ENCODE data around the gene CHRM1.

CHRM1 gene

DNA sequence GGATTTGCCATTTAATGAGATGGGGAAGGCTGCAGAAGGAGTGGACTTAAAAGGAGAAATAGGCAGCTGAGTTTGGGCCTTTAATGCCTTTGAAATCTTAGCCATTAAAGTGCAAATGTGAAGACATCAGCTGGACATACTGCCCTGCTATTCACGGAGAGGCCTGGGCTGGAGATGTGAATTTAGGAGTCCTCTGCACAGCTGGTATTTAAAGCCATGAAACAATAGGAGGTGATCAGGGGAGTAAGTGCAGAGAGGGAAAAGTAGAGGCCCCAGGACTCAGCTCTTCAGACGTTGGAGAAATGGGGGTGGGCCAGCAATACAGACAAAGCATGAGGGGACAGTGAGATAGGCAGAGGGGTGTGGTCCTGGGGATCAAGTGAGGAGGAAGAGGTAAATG, 23.9 kb downstream of the CHRM1 start:
- no peak for DNase-seq

DNA sequence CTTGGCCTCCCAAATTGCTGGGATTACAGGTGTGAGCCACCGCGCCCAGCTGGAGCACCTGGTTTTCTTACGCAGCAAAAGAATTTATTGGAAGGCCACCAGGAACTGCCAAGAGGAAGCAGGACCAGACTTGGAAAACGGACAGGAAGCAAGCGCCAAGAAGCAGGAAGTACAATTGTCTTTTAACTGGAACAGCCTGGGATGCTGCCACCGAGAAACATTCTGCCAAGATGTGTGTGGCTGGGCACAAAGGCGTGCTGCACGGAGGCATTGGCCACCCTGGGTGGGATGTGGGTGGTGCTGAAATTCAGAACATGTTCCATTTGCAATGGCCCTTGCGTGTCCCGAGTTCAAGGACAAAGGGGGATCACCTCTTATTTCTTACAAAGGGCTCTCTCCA, 25.1 kb downstream of the CHRM1 start:
- no peak for DNase-seq

DNA sequence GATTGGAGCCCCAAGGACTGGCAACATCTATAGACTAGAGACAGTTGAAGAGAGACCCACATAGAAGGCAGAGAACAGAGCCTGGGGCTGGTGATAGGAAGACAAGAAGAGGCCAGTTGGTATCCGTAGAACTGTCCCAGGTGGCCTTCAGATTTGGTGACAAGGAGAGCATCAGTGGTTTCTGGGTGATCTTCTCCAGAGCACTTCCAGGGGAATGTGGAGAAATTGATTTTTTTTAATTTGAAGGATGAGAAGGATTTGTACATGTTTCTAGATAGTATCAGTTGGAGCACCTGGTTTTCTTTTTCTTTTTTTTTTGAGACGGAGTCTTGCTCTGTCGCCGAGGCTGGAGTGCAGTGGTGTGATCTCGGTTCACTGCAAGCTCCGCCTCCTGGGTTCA, 25.7 kb downstream of the CHRM1 start:
- DNase-seq, result no peak

- DNase-seq, result peak; percentile 49
Observed at GRCh38 chr11:62892077-62892922, 28.9 kb downstream of the CHRM1 start.

GRCh38 chr11:62889484-62890437, 31.4 kb downstream of the CHRM1 start:
- peak; percentile 45 for DNase-seq

GRCh38 chr11:62889126-62889483, 32.1 kb downstream of the CHRM1 start:
- DNase-seq, result no peak

- DNase-seq, result no peak
Observed at GRCh38 chr11:62888406-62888805, 32.8 kb downstream of the CHRM1 start.

- DNase-seq, result no peak
Observed at GRCh38 chr11:62885137-62885750, 35.9 kb downstream of the CHRM1 start.

DNA sequence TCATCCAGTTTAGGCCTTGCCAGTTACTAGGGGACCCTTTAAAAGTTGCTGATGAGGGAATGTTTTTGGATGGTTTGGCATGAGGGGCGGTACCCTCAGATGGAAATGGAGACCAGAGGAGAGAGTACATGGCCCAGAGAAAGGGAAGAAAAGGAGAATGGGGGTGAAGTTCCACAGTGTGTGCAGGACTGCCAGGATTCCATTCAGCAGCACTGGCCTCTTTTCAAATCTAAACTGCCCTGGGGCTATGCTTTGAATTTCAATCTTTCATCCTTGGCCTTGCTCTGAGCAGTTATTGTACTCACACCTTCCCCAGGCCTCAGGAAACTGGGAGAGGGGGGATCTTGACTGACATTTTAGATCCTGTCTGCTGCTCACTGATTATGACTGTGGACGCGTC, 37.5 kb downstream of the CHRM1 start:
- DNase-seq, result no peak

- no peak for DNase-seq
Observed at GRCh38 chr11:62882788-62883501, 38.2 kb downstream of the CHRM1 start.

DNA sequence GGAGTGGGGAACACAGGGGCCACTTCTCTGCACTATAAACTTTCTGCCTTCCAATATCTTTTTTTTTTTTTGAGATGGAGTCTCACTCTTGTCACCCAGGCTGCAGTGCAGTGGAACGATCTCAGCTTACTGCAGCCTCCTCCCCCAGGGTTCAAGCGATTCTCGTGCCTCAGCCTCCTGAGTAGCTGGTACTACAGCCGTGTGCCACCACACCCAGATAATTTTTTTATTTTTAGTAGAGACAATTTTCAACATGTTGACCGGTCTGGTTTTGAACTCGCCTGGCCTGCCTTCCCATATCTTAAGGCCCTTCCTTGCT, 38.8 kb downstream of the CHRM1 start:
- peak; percentile 50 for DNase-seq

- DNase-seq, result peak; percentile 99
Observed at GRCh38 chr11:62881579-62882430, 39.4 kb downstream of the CHRM1 start.

DNA sequence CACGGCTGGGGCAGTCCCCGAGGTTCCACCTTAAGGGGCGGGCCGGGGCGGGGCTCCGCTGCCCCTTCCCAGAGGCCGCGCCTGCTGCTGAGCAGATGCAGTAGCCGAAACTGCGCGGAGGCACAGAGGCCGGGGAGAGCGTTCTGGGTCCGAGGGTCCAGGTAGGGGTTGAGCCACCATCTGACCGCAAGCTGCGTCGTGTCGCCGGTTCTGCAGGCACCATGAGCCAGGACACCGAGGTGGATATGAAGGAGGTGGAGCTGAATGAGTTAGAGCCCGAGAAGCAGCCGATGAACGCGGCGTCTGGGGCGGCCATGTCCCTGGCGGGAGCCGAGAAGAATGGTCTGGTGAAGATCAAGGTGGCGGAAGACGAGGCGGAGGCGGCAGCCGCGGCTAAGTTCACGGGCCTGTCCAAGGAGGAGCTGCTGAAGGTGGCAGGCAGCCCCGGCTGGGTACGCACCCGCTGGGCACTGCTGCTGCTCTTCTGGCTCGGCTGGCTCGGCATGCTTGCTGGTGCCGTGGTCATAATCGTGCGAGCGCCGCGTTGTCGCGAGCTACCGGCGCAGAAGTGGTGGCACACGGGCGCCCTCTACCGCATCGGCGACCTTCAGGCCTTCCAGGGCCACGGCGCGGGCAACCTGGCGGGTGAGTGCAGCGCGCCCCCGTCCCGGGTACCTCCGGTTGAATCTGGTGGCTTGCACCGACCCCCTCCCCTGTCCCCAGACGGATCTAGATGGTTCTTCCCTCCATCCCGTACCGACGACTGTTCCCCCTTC, 40.2 kb downstream of the CHRM1 start, which contains the start of gene SLC3A2:
Gene SLC3A2, plus strand, starts transcription at position 94 of the 776 bp plus-strand sequence. Its CDS starts 128 bp downstream, at position 222.
- DNase-seq, result peak; percentile 97

DNA sequence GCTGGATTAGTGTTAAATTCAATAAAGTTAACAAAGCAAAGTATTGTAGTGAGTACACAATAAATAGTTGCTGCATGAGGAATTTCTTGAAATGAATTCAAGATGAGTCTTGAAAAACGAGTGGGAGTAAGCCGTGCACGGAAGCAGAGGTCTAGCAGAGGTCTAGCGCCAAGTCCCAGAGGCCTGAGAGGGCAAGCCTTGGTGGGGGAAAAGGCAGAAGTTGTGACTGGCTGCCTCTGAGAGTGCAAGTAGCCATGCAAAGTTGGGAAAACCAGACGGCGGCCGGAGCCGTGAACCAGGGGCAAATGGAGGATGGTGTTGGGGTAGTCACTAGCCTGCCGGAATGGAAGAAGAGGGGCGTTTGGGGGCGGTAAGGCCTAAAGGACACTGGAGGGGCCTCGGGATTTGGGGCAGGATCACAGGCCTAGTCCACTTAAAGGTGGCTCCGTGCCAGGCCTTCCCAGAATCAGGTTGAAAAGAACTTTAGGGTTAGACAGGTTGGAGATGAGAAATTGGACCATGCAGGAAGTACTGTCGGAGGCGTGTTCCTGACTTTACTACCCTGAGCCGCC, 40.8 kb downstream of the CHRM1 start:
- DNase-seq, result peak; percentile 77

- peak; percentile 86 for DNase-seq
Observed at GRCh38 chr11:62879235-62879978, 41.8 kb downstream of the CHRM1 start.

DNA sequence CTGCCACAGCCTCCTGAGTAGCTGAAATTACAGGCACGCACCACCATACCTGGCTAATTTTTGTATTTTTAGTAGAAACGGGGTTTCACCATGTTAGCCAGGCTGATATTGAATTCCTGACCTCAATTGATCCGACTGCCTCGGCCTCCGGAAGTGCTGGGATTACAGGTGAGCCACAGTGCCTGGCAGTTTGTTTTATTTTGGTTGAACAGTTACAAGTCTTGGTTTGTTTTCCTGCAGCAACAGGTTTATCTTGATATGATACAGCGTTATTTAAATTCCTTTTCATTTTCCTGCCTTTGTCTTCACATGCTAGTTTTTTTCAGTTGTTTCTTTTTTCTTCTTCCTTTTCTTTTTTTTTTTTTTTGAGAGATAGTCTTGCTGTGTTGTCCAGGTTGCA, 44.5 kb downstream of the CHRM1 start:
- DNase-seq, result no peak

- no peak for DNase-seq
Observed at GRCh38 chr11:62875698-62876478, 45.3 kb downstream of the CHRM1 start.

GRCh38 chr11:62874851-62875250, 46.3 kb downstream of the CHRM1 start:
- no peak for DNase-seq

DNA sequence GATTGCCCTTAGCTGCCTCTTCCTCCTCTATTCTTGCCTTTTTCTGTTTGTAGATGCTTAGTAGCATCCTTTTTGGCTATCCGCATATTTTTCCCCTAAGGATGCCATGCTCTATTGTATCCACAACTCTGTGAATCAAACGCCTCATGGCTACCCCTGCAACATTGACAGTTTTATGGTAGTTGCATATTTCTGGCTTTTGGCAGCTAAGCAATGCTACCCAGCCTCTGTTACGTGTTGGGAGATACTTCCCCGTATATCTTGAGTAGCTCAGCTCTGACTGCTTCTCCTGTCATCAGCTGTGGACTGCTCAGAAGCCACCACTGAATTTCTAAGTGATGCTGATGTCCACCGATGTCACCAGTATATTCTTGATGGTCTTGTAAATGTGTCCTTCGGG, 55.5 kb downstream of the CHRM1 start:
- DNase-seq, result no peak
